T-cell (primary cell): ENCODE results near the gene CEMIP. TPM values are rescaled to one million over a fixed set of nuclear protein-coding genes. Genes with fewer than 3 reads are reported as not detected.

Experiments
- ATAC-seq, 4 experiments: fragments of 200-7000 bp in 3 of 4; fragments of 150-1000 bp in 1 of 4; cut with Tn5 transposase; replicated peaks in 1 of 4; 1 replicate in 3 of 4; 2 replicates in 1 of 4; pipeline ENCODE4 v1.10.0; 2021; ENCODE audit warnings: moderate library complexity in 3 of 4, mild to moderate bottlenecking in 2 of 4, moderate number of reproducible peaks in 1 of 4
- CTCF ChIA-PET, 2 donors: fragments of 300-600 bp; sonication (Branson Sonifier 250); formaldehyde crosslinking; loops; one replicate each; lab custom pipeline; 2022; ENCODE audit warnings: antibody characterized with exemption in 2 of 2; lab: Charles Lee
- POLR2A ChIA-PET, 2 donors: fragments of 300-600 bp; sonication (Branson Sonifier 250); formaldehyde crosslinking; loops; one replicate each; lab custom pipeline; 2022; ENCODE audit warnings: antibody characterized with exemption in 2 of 2; lab: Charles Lee
- DNase-seq, 35 experiments: peaks; one replicate each; pipeline versions ENCODE4 v3.0.0 to v3.0.0-alpha.2; 2013 to 2023
- H3K27ac ChIP-seq: one replicate; pipeline ENCODE4 v1.5.1; 2013; ENCODE audit warnings: low read length
- H3K27me3 ChIP-seq, 2 experiments: replicated peaks in 1 of 2; 1 replicate in 1 of 2; 2 replicates in 1 of 2; pipeline versions ENCODE4 v1.6.1 to v1.7.0; 2013; ENCODE audit warnings: low read length in 1 of 2, mixed read lengths in 1 of 2; ENCODE audit not compliant: control insufficient read depth in 2 of 2, insufficient read depth in 2 of 2; ENCODE audit errors: extremely low read depth in 1 of 2
- H3K36me3 ChIP-seq, 2 donors: 1 replicate in 1 of 2; 2 replicates in 1 of 2; pipeline versions ENCODE4 v1.6.1 to v1.7.0; 2013; ENCODE audit warnings: low read length in 1 of 2; ENCODE audit not compliant: control insufficient read depth in 2 of 2, insufficient read depth in 1 of 2; ENCODE audit errors: extremely low read depth in 1 of 2
- H3K4me1 ChIP-seq, 2 experiments: 1 replicate in 1 of 2; 2 replicates in 1 of 2; pipeline versions ENCODE4 v1.6.1 to v1.7.0; 2013; ENCODE audit warnings: low read length in 2 of 2, mixed read lengths in 1 of 2; ENCODE audit not compliant: insufficient read depth in 2 of 2, control insufficient read depth in 1 of 2; ENCODE audit errors: extremely low read depth in 1 of 2
- H3K4me3 ChIP-seq, 2 donors: 1 replicate in 1 of 2; 2 replicates in 1 of 2; pipeline versions ENCODE4 v1.5.1 to v1.7.0; 2013; ENCODE audit warnings: mild to moderate bottlenecking in 2 of 2, low read length in 1 of 2, moderate library complexity in 1 of 2; ENCODE audit not compliant: control insufficient read depth in 1 of 2; ENCODE audit errors: extremely low read depth in 1 of 2
- H3K9me3 ChIP-seq: 2 replicates; pipeline ENCODE4 v1.7.0; 2013
- H3K27ac Mint-ChIP-seq, 2 donors: one replicate each; pipeline ENCODE4 v1.8.0; 2020 to 2021; ENCODE audit warnings: mild to moderate bottlenecking in 2 of 2, mixed read lengths in 2 of 2
- H3K27me3 Mint-ChIP-seq, 2 donors: one replicate each; pipeline ENCODE4 v1.8.0; 2021 to 2022; ENCODE audit warnings: mixed read lengths in 2 of 2
- H3K36me3 Mint-ChIP-seq: one replicate; pipeline ENCODE4 v1.8.0; 2021; ENCODE audit warnings: mixed read lengths
- H3K4me1 Mint-ChIP-seq, 3 donors: one replicate each; pipeline ENCODE4 v1.8.0; 2020 to 2022; ENCODE audit warnings: mixed read lengths in 3 of 3, mild to moderate bottlenecking in 1 of 3
- H3K4me3 Mint-ChIP-seq, 3 donors: one replicate each; pipeline ENCODE4 v1.8.0; 2020 to 2022; ENCODE audit warnings: mild to moderate bottlenecking in 3 of 3, mixed read lengths in 3 of 3, moderate library complexity in 3 of 3
- H3K9me3 Mint-ChIP-seq, 3 donors: one replicate each; pipeline ENCODE4 v1.8.0; 2020 to 2022; ENCODE audit warnings: mixed read lengths in 3 of 3
- WGBS: methylation state at CpG from one replicate; pipeline ENCODE4 v1.1.5; 2013; ENCODE audit warnings: missing lambda C conversion rate; ENCODE audit not compliant: insufficient coverage; 5-methylcytosine and 5-hydroxymethylcytosine counted together
- total RNA-seq, 35 experiments: library from RNA in 6 of 35; stranded (reverse) in 6 of 35; fragments of 120-200 nt in 1 of 35; gene quantifications; one replicate each; pipeline versions ENCODE4 v1.2.1 to v1.2.4 and lab custom pipeline; 2013 to 2026

The CEMIP gene
- total RNA-seq, 5 donors from 2014 or later (not counting 1 experiment from before 2014, with no cell fraction given): 0.63 to 1.2 (median 1.2) TPM; not detected in 2

- no peak overlapping the region for H3K4me3 ChIP-seq
Measured at GRCh38 chr15:80744415-80744814, 34.8 kb upstream of the CEMIP start.

GRCh38 chr15:80744826-80745225 lies 34.3 kb upstream of the CEMIP start:
- H3K4me1 ChIP-seq: no peaks in the 10 kb centered on the region
- H3K36me3 Mint-ChIP-seq: peaks cover 8% of the 10 kb centered on the region
- H3K27me3 ChIP-seq: no peaks in the 10 kb centered on the region
- ATAC-seq (no peak), DNase-seq (no peak)
- peaks cover 4 to 11% (median 5%) of the 10 kb centered on the region in 3 donors for H3K9me3 Mint-ChIP-seq
- H3K27ac ChIP-seq: no peak overlapping the region
- ChIA-PET POLR2A (no interaction called here), CTCF (no interaction called here)
- H3K4me3 Mint-ChIP-seq: no peak overlapping the region
- peaks cover 0 to 6% of the 10 kb centered on the region in 2 donors for H3K27me3 Mint-ChIP-seq
- no CpG with 5 or more reads among the region's 1 CpG for WGBS
- H3K4me1 Mint-ChIP-seq: no peaks in the 10 kb centered on the region
- H3K9me3 ChIP-seq: no peaks in the 10 kb centered on the region
- H3K4me3 ChIP-seq: no peak overlapping the region
- H3K27ac Mint-ChIP-seq: no peak overlapping the region
- H3K36me3 ChIP-seq: no peaks in the 10 kb centered on the region

More at GRCh38 chr15:80744415-80744814, 34.8 kb upstream of the CEMIP start:
- Mint-ChIP-seq H3K9me3 (peaks cover 4 to 11% (median 5%) of the 10 kb centered on the region in 3 donors), H3K27me3 (peaks cover 0 to 7% of the 10 kb centered on the region in 2 donors), H3K27ac (no peak overlapping the region), H3K4me3 (no peak overlapping the region), H3K4me1 (no peaks in the 10 kb centered on the region), H3K36me3 (peaks cover 4% of the 10 kb centered on the region)
- ATAC-seq (no peak), DNase-seq (no peak)
- Histone ChIP-seq H3K27ac (no peak overlapping the region), H3K36me3 (no peaks in the 10 kb centered on the region), H3K9me3 (no peaks in the 10 kb centered on the region), H3K27me3 (no peaks in the 10 kb centered on the region), H3K4me1 (no peaks in the 10 kb centered on the region)
- WGBS: 90% methylated on average over 2 of the region's 6 CpGs
- ChIA-PET POLR2A (no interaction called here), CTCF (no interaction called here)

GRCh38 chr15:80745888-80746287 lies 33.3 kb upstream of the CEMIP start:
- Histone ChIP-seq H3K9me3 (no peaks in the 10 kb centered on the region), H3K4me3 (no peak overlapping the region), H3K27ac (no peak overlapping the region), H3K27me3 (no peaks in the 10 kb centered on the region), H3K36me3 (no peaks in the 10 kb centered on the region), H3K4me1 (no peaks in the 10 kb centered on the region)
- ChIA-PET POLR2A (no interaction called here), CTCF (no interaction called here)
- DNase-seq (no peak), ATAC-seq (no peak)
- no peak overlapping the region for H3K4me3 Mint-ChIP-seq
- H3K27ac Mint-ChIP-seq: no peak overlapping the region
- peaks cover 10% of the 10 kb centered on the region for H3K36me3 Mint-ChIP-seq
- no peaks in the 10 kb centered on the region for H3K4me1 Mint-ChIP-seq
- peaks cover 0 to 3% of the 10 kb centered on the region in 2 donors for H3K27me3 Mint-ChIP-seq
- peaks cover 4 to 11% (median 5%) of the 10 kb centered on the region in 3 donors for H3K9me3 Mint-ChIP-seq
- WGBS: no CpG with 5 or more reads among the region's 1 CpG

GRCh38 chr15:80747317-80748053 lies 31.7 kb upstream of the CEMIP start:
- Mint-ChIP-seq H3K27ac (no peak overlapping the region), H3K27me3 (peaks cover 0 to 3% of the 10 kb centered on the region in 2 donors), H3K36me3 (peaks cover 10% of the 10 kb centered on the region), H3K9me3 (peaks cover 4 to 11% (median 5%) of the 10 kb centered on the region in 3 donors), H3K4me3 (no peak overlapping the region), H3K4me1 (no peaks in the 10 kb centered on the region)
- H3K36me3 ChIP-seq: no peaks in the 10 kb centered on the region
- H3K9me3 ChIP-seq: no peaks in the 10 kb centered on the region
- no peaks in the 10 kb centered on the region for H3K4me1 ChIP-seq
- DNase-seq: no peak
- no peak overlapping the region for H3K4me3 ChIP-seq
- ChIA-PET CTCF (no interaction called here), POLR2A (no interaction called here)
- no peak for ATAC-seq
- no peak overlapping the region for H3K27ac ChIP-seq
- 97% methylated on average over 8 of the region's 16 CpGs for WGBS
- H3K27me3 ChIP-seq: no peaks in the 10 kb centered on the region

GRCh38 chr15:80749589-80749988 lies 29.6 kb upstream of the CEMIP start:
- no peak overlapping the region for H3K4me3 Mint-ChIP-seq
- ChIA-PET CTCF (no interaction called here), POLR2A (interaction anchor here in 1 of 2 donors (0.6 kb wide), 1 partner anchor 1504 kb away, joined by 5 read pairs; no protein-coding TSS in a partner anchor)
- H3K4me3 ChIP-seq: no peak overlapping the region
- no peaks in the 10 kb centered on the region for H3K9me3 ChIP-seq
- no peak overlapping the region for H3K27ac ChIP-seq
- H3K4me1 Mint-ChIP-seq: no peaks in the 10 kb centered on the region
- H3K4me1 ChIP-seq: no peaks in the 10 kb centered on the region
- DNase-seq (no peak), ATAC-seq (no peak)
- H3K27ac Mint-ChIP-seq: no peak overlapping the region
- no peaks in the 10 kb centered on the region for H3K27me3 ChIP-seq
- H3K36me3 ChIP-seq: no peaks in the 10 kb centered on the region
- no CpG with 5 or more reads among the region's 6 CpGs for WGBS
- peaks cover 10% of the 10 kb centered on the region for H3K36me3 Mint-ChIP-seq
- peaks cover 0 to 3% of the 10 kb centered on the region in 2 donors for H3K27me3 Mint-ChIP-seq
- peaks cover 4 to 11% (median 5%) of the 10 kb centered on the region in 3 donors for H3K9me3 Mint-ChIP-seq

GRCh38 chr15:80750575-80750974 lies 28.6 kb upstream of the CEMIP start:
- H3K4me1 Mint-ChIP-seq: peaks cover 0 to 3% (median 0%) of the 10 kb centered on the region in 3 donors
- peaks cover 0 to 3% of the 10 kb centered on the region in 2 donors for H3K27me3 Mint-ChIP-seq
- ChIA-PET POLR2A (no interaction called here), CTCF (no interaction called here)
- H3K4me3 ChIP-seq: no peak overlapping the region
- H3K4me1 ChIP-seq: no peaks in the 10 kb centered on the region
- WGBS: 100% methylated on average over 1 of the region's 4 CpGs
- ATAC-seq (no peak), DNase-seq (no peak)
- H3K9me3 Mint-ChIP-seq: peaks cover 4 to 10% (median 5%) of the 10 kb centered on the region in 3 donors
- peaks cover 13% of the 10 kb centered on the region for H3K36me3 Mint-ChIP-seq
- no peaks in the 10 kb centered on the region for H3K36me3 ChIP-seq
- no peaks in the 10 kb centered on the region for H3K9me3 ChIP-seq
- no peak overlapping the region for H3K4me3 Mint-ChIP-seq
- no peak overlapping the region for H3K27ac Mint-ChIP-seq
- H3K27ac ChIP-seq: no peak overlapping the region
- H3K27me3 ChIP-seq: no peaks in the 10 kb centered on the region
